ENCODE measurements around the gene CKS1B. TPM values are rescaled to one million over a fixed set of nuclear protein-coding genes. Genes with fewer than 3 reads are reported as not detected.

Gene CKS1B
- total and polyA plus RNA-seq, 9 of the 15 experiments (the other 6 are each of a cell fraction or from before 2014, with no cell fraction given): 215 to 1,103 (median 460) TPM

- peaks cover 34 to 54% of the 10 kb centered on the region in 2 experiments; a peak in 4 of 5 replicates for H3K4me1 ChIP-seq (replicated peaks in 1 of 2; ENCODE audit: control insufficient read depth in 2 of 2, insufficient read depth in 2 of 2, low read length in 2 of 2)
- 0 out of 2 replicates have a peak, but pooled peaks cover 3% of the 10 kb centered on the region for H4K20me1 ChIP-seq (replicated peaks; ENCODE audit: control insufficient read depth, insufficient read depth, low read length)
- no TSS peak for BruUV-seq (replicated peaks)
- ATAC-seq (no peak), FAIRE-seq (no peak), DNase-seq (ENCODE audit: extremely low read depth in 1 of 4, low spot score in 3 of 4) (peak in 2 of 4 experiments; percentile 34 to 40)
- in situ Hi-C loops (cut with MboI): no loop called here
- WGBS (ENCODE audit: insufficient coverage, low coverage, missing lambda C conversion rate): 77% methylated on average over 5 of the region's 5 CpGs
- H3K9me1 ChIP-seq (ENCODE audit: control insufficient read depth, insufficient read depth, low read length): no peaks in the 10 kb centered on the region
- H3K79me2 ChIP-seq (ENCODE audit: control insufficient read depth, insufficient read depth, low read length): no peaks in the 10 kb centered on the region
- no peaks in the 10 kb centered on the region for H3K36me3 ChIP-seq (ENCODE audit: control insufficient read depth, insufficient read depth, low read length)
- H3K9me3 ChIP-seq (replicated peaks; ENCODE audit: control insufficient read depth, insufficient read depth, low read depth, low read length): no peaks in the 10 kb centered on the region
- TF ChIP-seq MYNN (IDR thresholded peaks at IDR 0.05): 0 out of 2 replicates have a peak, but pooled peaks have one; percentile 24
- no peak for TF ChIP-seq MYNN (CRISPR knock-in tag; IDR thresholded peaks at IDR 0.05)
- TF ChIP-seq HDAC1 (IDR thresholded peaks at IDR 0.05): no peak
- peak; percentile 86 for TF ChIP-seq RFX1 (IDR thresholded peaks at IDR 0.05)
- no peak overlapping the region for H2AFZ ChIP-seq (ENCODE audit: low read depth, low read length)
- no peak overlapping the region for H3K27ac ChIP-seq (ENCODE audit: extremely low read depth, low read depth, low read length)
- intact Hi-C loops (cut with micrococcal nuclease): no loop called here
- ChIA-PET POLR2A (no interaction called here), CTCF (ENCODE audit: low intra/inter-chr PET ratio) (no interaction called here)
- peak overlapping the region in 1 of 2 experiments; percentile 24; a peak in 1 of 4 replicates for H3K9ac ChIP-seq (ENCODE audit: insufficient read depth in 1 of 2, low read depth in 2 of 2, low read length in 2 of 2)
- no peak overlapping the region for H3K4me3 ChIP-seq
- H3K27me3 ChIP-seq (ENCODE audit: control insufficient read depth in 2 of 2, insufficient read depth in 2 of 2, low read length in 2 of 2): no peaks in the 10 kb centered on the region
- H3K4me2 ChIP-seq (ENCODE audit: insufficient read depth, low read length): no peak overlapping the region
These were observed 33.0 kb upstream of the CKS1B start for GRCh38 chr1:154941333-154942013.
